Ureter (tissue), 1 donor: ENCODE measurements around the gene EBF4. TPM values are rescaled to one million over a fixed set of nuclear protein-coding genes. Genes with fewer than 3 reads are reported as not detected.

Experiments used
- DNase-seq: peaks from one replicate; pipeline ENCODE4 v3.0.0-alpha.2; 2020; ENCODE audit warnings: low spot score
- total RNA-seq: library from RNA; stranded (reverse); gene quantifications from one replicate; pipeline ENCODE4 v1.2.4, GENCODE V29; 2023
- donor health status: DM: yes; HTN: yes; CAD: no.

Gene EBF4
- total RNA-seq, 1 donor from 2014 or later: 30.3 TPM

DNA sequence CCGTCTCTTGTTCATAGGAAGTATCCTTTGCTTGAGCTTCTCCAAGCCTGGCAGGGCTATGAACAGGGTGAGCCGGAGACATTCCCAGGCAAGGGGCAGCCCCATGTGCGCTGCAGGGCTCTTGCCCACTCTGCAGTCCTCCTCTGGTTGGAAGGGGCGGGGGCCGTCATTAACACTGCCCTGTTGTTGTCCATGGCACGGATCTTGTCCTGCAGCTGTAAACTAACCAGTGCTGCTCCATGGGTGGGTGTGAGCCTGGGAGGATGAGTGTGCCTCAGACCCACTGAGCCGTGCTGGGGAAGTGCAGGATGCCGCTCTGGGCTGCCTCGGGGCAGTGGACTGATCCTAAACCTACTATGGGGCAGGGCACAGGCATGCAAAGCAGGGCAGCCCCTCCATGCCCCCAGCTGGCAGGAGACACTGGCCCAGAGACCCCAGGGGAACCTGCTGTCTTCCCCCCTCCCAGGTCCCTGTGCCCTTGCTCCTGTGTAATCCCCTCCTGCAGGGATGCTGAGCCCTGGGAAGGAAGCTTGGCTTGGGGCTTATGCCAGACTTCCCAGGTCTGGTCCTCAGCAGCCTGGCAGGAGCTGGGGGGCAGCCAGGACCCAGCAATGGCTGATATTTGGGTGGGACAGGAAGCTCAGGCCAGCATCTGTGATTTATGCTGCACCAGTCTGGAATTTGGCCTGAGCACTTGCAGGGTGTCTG is 8.5 kb downstream of the EBF4 start:
- DNase-seq: peak; percentile 32

DNA sequence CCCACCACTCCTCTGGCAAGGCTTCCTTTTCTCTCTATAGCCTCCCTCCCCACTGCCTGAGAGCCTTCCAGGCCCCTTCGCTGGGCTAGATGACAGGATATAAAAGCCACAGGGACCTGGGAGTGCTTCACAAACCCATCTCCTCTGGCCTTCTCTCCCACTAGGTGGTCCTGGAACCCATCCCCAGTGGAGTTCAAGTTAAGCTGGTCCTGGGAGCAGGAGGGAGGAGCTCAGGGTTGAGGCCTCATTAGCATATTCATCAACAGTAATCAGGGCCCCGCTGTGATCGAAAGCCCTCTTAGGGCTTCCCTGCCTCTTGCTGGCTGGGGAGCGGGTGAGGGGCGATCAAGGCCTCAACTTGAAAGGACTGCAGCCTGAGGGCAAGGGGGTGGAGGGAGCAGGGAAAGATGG is 9.1 kb downstream of the EBF4 start:
- peak; percentile 22 for DNase-seq

DNA sequence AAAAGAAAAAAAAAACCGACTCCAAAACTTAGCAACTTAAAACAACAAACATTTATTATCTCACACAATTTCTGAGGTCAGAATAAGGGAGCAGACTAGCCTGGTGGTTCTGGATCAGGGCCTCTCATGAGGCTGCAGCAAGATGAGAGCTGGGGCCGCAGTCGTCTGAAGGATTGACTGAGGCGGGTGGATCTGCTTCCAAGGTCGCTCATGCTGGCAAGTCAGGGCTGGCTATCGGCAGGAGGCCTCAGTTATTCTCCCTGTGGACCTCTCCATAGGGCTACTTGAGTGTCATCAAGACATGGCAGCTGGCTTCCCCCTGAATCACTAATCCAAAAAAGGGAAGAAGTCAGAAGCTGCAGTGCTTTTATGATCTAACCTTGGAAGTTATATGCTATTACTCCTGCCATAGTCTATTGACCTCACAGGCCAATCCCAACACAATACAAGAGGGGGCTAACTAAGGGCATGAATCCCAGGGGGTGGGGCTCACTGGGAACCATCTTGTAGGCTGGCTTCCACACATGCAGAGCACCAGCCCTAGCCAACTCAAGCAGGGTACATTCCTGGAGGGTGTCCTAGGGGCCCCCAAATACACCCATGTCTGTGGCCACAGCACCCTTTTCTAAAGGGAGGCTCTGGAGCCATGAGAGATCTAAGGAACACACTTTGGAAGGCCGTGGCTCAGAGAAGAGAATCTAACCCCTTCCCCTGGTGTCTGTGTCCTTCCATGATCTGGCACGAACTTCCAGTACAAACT is 11.3 kb downstream of the EBF4 start:
- peak; percentile 29 for DNase-seq

DNA sequence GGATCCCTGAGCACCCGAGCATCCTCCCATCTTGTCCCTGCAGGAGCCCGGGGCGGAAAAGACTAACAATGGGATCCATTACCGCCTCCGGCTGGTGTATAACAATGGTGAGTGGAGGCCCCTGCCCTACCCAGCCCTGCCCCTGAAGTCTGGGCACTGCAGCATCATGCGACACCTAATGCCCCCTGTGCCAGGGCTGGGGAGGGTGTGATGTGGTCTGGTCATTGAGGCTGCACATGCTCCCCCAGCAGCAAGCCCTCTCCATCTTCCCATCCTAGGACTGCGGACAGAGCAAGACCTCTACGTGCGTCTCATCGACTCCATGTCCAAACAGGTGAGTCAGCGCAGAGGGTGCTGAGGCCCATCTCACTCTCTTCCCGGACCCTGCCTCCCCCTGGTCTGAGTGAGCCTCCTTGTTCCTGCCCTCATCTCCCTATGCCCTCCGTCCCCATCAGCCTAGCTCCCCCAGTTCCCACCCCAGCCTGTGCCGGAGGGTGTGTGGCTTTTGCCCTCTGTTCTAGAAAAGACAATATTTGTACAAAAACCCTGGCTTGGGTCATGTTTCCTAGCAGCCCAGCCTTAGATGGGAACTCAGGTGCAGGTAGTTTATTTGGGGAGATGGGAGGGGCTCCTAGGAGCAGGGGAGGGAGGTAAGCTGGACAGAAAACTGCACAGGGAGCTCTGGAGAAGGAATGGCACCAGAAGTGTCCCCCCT is 13.5 kb downstream of the EBF4 start:
- DNase-seq: peak; percentile 29

DNA sequence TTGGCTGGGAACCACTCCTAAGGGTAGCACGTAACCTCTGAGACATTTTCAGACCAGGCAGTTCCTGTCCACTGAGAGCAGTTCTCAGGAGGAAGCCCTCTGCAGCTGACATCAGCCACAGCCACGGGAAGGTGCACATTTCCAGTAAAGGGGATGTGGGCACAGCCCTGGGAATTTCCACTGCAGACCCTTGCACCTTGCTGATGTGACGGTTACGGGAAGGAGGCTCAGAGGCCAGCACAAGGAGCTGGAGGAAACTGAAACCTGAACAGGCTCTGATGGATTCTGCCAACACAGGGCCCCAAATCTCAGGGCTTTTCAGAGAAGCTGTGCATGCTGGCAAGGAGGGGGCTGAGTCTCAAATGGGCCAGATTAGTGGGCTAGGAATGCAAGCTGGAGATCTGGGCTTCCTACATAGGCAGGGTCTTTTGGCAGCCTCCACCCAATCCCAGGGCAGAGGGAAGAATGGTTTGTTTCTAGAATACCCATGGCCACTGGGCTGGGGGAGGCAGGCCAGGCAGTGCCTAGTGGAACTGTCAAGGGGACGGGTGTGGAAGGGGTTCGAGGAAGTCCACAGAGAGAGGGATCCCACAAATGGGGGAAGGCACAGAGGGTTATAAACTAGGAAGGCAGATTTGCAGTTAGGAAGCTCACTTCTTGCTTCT is 14.2 kb downstream of the EBF4 start:
- peak; percentile 29 for DNase-seq

DNA sequence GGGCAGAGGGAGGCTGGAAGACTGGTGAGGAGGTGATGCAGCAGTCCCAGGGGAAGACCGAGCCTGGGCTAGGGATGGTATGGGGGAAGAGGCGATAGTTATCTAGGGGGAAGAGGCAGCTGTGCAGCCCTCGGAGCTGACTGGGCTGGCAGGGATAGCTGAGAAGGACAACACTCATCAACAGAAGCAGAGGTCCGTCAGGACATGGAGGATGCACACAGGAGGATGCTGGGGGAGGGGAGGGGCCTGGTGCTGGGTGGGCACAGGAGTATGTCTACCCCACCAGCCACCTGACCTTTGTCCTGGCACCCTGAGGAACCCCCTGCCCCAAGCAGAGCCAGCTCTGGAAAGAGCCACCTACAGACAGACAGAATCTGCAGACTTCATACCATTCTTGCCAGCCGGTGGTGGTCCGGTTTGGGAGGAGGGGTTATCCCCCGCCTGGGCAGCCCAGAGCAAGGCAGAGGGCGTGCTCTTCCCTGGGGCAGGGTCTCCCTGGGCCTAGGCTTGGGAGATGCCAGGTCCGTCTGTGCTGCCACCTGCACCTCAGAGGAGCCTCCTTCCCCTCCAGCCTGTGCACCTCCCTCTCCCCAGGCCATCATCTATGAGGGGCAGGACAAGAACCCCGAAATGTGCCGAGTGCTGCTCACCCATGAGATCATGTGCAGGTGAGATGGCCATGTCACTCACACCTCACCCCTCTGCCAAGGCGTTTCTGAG is 14.9 kb downstream of the EBF4 start:
- DNase-seq: peak; percentile 35

DNA sequence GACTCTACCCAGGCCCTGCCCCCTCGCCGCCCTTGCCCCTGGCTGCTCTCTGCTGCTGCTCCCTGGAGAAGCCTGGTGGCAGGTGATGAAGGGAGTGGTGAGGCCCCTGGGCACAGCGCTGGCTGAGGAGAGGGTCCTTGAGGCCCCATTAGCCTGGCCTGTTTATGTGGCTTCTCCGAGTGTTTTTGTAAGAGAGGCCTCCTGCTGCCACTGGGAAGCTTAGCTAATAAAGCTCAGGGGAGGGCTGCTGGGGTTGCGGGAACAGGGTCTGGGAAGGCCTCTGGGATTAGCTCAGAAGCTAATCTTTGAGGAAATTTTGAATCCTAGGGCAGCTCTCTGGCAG is 15.5 kb downstream of the EBF4 start:
- peak; percentile 31 for DNase-seq

DNA sequence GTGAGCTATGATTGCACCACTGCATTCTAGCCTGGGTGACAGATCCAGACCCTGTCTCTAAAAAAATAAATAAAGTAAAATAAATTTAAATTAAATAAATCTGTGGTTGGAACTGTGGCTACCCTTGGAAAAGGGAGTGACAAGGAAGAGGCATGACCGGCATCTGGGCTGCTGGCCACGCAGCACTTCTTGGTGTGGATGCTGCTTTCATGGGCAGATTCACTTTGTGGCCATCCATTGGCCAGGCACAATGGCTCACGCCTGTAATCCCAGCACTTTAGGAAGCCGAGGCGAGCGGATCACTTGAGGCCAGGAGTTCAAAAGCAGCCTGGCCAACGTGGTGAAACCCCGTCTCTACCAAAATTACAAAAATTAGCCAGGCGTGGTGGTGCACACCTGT is 16.1 kb downstream of the EBF4 start:
- DNase-seq: no peak

DNA sequence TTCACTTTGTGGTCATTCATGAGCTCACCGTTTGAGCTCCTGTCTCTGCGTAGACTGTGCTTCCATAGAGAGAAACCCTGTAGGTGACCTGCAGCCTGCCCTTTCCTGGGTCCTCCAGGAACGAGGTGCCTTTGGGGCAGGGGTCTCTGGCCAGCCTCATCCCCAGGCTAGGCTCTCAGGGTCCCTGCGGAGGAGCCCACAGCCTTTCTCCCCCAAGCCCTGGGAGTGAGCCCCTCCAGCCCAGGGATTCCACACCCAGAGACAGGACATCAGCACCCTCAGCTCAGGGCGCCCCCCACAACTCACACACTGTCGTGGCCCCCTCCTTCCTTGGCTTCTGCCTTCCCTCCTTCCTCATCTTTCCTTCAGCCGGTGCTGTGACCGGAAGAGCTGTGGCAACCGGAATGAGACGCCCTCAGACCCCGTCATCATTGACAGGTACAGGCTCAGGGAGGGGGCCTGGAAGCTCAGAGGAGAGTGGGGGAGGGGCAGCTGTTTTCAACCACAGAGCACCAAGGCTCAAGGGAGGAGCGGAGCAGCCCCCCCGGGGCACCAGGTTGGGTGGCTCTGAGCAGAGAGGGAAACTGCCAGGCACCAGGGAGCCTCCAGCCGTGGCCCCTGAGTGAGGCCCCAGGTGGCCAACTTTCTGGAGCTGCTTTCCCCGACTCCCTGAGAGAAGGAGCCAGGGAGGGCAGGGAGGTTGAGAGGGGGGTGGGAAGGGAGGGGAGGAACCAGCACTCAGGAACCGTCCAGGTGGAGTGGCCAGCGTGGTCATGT is 16.8 kb downstream of the EBF4 start:
- DNase-seq: no peak

DNA sequence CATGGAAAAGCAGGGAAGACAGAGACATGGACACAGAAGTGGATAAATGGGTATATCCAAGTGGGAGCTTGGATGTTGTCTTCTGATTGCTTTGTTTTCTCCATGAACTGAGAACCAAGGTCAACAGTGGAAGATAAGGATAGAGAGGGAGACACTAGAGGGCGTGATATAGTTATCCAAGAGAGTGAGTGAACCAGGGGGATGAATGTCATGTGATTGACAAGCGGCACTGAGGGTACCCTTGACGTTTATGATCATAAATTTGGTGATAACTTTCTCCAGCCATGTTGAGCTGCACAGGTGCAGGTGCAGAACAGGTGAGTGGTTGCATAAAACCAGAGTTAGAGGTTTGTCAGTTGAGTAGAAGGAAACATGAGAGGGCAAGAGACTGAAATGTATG is 20.7 kb downstream of the EBF4 start:
- DNase-seq: no peak

DNA sequence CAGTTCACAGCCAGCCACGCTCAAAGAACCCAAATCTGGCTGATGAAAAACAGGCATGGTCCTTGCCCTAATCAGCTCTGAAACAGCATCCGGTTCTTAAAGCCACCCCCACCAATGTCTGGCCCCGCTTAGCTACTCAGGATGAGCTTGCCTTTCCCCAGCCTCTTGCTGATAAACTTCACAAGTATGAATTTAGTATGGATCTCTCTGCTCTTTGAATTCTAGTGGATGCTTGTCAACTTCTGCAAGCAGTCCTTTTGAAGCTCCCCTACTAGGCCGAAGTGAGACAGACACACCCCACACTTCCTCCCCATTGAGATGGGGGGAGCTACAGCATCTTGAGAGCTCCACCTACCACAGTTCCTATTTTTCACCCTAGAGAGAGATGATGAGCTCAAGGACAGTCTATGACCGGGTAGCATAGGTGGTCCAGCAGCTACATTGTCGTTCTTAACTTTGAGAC is 36.7 kb downstream of the EBF4 start:
- no peak for DNase-seq

DNA sequence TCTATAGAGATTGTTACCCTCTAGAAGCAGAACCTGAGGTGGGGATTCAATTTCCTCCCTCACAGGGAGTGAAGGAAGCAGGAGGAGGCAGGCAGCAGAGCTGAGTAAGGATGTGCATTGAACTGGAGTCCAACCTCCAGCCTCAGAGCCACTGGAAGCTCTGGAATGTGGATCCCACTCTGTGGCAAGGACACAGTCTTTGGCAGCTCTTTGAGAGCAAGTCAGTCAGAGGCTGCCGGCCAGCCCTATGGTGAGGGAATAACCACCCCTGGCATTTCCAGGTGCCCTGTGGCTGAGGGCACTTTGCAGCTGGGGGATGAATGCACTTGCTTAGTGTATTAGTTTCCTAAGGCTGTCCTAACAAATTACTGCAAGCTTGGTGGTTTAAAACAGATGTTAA is 37.2 kb downstream of the EBF4 start:
- DNase-seq: no peak

DNA sequence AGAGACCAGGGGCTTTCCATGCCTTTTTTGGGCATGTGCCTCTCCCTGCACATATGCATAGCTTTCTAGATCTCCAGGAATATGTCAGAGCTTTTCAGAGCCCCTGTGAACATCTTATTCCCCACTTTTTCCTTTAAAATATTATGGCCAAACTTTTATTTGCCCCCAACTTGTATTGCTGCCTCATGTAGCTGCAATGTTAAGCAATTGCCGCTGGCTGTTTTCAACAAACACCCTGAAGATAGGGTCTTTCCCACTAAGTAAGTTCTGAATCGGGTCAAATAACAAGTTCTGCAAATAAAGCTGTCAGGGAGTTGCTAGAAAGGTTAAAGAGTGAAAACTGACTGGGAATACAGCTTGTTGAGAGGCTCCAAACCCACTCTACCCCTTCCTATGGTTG is 42.3 kb downstream of the EBF4 start:
- DNase-seq: no peak

DNA sequence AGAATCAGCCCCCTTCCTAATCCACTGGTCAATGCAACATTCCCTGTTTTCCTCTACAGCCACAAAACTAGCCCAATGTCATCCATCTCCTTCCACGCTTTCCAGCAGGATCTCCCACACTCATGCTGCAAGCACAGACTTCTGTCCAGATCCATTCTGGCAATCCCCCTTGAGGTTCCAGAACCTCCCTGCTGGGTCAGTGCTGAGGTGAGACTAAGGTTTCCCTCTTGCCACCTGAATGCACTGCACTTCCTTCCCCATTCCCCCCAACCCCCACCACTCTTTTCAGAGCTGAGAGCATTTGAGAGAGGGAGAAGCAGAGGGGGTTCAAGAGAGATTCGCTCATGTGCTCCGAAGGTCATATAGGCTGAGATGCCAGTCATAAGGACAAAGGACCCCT is 43.9 kb downstream of the EBF4 start:
- DNase-seq: no peak

DNA sequence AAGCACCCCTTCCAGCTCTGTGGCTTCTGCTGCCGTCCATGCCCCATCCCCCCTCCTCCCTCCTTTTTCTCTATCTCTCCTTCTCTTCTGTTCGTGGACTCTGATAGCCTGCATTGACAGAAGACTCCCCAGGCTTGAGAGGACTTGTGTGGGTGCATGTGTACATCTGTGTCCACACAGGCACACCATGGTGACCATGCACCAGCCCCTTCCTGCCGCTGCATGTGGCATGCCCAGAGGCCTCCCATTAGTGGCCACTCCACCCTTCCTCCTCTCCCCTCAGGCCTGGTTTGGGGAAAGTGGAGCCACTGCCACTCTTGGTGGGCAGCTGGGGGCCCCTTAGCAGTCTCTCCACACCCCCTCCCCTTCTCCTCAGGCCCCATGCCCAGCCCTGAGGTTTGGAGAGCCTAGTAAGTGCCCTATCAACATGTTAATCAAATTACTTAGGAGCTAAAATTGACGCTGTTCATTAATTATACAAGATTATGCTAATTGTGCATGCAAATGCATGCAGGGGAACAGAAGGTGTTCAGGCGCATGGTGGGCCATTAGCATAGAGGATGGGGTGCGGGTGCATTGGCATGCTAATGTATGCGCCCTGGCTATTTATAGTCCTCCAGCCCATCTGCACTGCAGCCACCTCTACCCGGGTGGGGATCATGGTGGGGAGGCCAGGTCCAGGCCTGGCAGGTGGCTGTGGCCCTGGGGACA is 45.9 kb downstream of the EBF4 start:
- DNase-seq: no peak

DNA sequence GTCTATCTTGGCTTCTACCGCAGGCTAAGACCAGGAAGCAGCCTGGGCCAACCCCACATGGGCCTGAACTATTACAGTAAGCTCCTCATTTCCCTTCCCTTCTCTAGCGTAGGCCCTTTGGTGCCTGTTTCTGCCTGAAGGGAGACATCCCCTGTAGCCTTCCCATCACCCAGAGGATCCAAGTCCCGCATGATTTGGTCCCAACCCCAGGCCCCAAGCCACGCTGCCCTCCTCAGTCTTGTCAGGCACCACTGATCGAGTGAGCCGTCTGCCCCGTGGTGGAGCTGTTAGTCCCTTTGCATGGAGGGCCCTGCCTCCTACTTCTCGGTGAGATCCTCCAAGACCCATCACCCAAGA is 46.4 kb downstream of the EBF4 start:
- DNase-seq: no peak

DNA sequence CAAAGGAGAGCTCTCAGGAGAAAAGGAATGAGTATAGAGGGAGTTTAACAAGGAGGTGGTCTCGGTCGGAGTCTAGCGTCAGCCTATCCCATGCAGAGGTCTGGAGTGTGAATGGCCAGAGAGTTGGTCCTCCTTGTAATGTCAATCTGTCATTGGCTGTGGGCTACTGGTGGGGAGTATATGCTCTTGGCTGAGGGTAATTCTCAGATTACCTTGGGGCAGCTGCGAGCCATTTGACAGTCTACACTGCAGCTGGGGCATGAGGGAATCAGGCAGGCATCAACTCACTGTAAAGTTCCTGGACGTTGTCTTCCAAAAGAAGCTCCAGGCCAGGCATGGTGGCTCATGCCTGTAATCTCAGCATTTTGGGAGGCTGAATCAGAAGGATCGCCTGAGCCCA is 48.1 kb downstream of the EBF4 start:
- no peak for DNase-seq

DNA sequence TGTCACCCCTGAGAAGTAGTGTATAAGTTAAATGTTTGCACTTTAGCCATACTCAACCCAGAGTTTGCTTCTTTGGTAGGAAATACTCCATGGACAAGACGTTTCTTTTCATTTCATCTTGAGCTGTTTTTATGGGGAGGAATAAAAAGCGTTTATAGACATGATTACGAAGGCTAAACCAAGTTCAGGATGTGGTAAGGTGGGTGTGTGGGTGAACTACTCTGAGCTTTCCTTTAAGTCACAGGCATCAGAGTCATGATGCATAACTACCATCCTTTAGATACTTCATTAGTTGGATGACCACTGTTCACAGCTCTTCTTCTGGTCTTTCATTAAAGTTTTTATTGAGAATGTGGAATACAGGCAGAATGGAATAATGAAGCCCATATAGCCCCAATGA is 48.9 kb downstream of the EBF4 start:
- no peak for DNase-seq

DNA sequence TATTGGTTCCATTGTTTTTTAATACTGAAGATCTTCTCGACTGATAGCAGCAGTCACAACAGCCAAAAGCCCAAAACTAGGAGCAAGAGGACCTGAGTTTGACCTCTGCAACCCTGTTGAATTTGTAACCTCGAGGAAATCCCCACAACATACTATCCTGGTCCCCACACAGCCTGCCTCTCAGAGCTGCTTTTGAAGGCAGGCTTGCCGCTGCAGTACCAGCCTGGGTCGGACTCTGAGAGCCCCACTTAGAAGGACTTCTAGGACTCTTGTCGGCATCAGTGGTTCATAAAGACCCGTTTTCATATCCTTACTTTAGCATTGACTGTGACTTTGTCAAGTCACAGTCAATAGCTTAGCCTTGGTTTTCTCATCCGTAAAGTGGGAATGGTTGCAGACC is 49.3 kb downstream of the EBF4 start:
- DNase-seq: no peak

DNA sequence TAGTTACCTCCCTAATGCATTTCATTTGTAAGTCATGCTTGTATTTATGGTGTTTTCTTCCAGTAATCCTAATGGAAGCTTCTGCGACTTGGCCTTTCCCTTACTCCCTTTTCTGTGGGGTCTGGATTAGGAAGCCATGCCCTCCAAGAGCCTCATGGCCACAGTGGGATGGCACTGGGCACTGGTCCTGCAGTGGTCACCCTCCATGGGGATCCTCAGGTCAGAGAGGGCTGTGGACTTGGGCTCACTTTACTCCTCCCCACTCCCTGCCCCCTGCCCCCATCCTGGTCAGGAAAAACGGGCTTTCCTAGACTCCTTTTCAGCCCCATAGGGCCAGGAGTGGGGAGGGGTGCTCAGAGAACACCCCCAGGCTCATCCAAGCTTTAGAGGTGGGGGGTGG is 49.9 kb downstream of the EBF4 start:
- no peak for DNase-seq
